Activated CD4-positive, alpha-beta T cell treated with anti-CD3 and anti-CD28 coated beads for 36 hours (primary cell): ENCODE data around the gene PDE6C. TPM values are rescaled to one million over a fixed set of nuclear protein-coding genes. Genes with fewer than 3 reads are reported as not detected.

Source experiments
- ATAC-seq: fragments of 200-7000 bp; cut with Tn5 transposase; one replicate; pipeline ENCODE4 v1.10.0; 2021; ENCODE audit warnings: mild to moderate bottlenecking, moderate library complexity
- CTCF ChIA-PET: fragments of 350-600 bp; sonication (Branson Sonifier 250); formaldehyde crosslinking; loops from one replicate; lab custom pipeline; 2021; ENCODE audit warnings: antibody characterized with exemption; lab: Charles Lee
- POLR2A ChIA-PET: fragments of 350-600 bp; sonication (Branson Sonifier 250); formaldehyde crosslinking; loops from one replicate; lab custom pipeline; 2021; ENCODE audit warnings: antibody characterized with exemption, inconsistent platforms; lab: Charles Lee
- DNase-seq: peaks from one replicate; pipeline ENCODE4 v3.0.0-alpha.2; 2020
- H3K27ac Mint-ChIP-seq: one replicate; pipeline ENCODE4 v1.8.0; 2021; ENCODE audit warnings: mixed read lengths
- H3K27me3 Mint-ChIP-seq: one replicate; pipeline ENCODE4 v1.8.0; 2021; ENCODE audit warnings: mixed read lengths
- H3K36me3 Mint-ChIP-seq: one replicate; pipeline ENCODE4 v1.8.0; 2021; ENCODE audit warnings: low read depth, mixed read lengths
- H3K4me1 Mint-ChIP-seq: one replicate; pipeline ENCODE4 v1.8.0; 2021; ENCODE audit warnings: mixed read lengths
- H3K4me3 Mint-ChIP-seq: one replicate; pipeline ENCODE4 v1.8.0; 2021; ENCODE audit warnings: mild to moderate bottlenecking, moderate library complexity, mixed read lengths
- H3K9me3 Mint-ChIP-seq: one replicate; pipeline ENCODE4 v1.8.0; 2021; ENCODE audit warnings: low read depth, mixed read lengths
- intact Hi-C, 2 experiments: fragments of 100-400 bp; cut with DNase I in 1 of 2; cut with micrococcal nuclease in 1 of 2; formaldehyde crosslinking; loops; one replicate each; pipeline versions ENCODE4 v1.14.2 to v1.15.1; 2022 to 2024; cut with DNase I, micrococcal nuclease
- total RNA-seq, 2 experiments: library from RNA; stranded (reverse); gene quantifications; one replicate each; pipeline ENCODE4 v1.2.3, GENCODE V29; 2021

PDE6C gene
- total RNA-seq, 2 experiments from 2014 or later: not detected

DNA sequence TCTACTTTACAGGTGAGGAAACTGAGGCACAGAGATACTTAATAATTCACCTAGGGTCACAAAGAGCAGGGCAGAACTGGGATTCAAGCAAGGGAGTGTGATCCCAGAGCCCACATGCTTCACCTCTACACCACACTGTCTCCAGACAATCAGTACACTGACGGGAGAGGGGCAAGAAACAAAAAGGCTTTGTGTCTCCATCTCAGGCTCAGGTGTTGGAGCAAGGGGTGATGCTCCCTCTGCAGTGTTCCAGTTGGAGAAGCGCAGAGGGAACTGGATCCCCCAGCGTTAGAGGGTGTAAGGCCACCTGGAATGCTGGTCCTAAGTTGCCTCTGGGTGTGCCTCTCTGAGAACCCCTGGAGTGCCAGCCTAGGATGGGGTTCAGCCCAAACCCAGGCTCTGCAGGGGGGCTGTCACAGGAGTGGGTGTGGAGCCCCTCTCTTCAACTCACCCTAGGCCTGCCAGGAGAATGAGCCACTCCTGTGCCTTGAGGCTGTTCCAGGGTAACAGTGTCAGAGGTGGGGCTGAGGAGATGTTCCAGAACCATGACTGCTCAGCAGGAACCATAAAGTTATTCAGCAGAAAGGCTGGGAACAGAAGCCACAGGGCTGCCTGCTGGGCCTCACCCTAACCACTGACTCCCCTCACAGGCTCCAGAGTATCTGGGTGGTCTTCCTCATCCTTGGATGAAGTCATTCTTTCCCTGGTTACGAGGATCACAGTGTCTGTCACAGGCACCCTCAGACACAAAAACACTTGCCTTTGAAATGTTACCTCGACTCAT lies 16.8 kb upstream of the PDE6C start:
- H3K4me1 Mint-ChIP-seq: no peaks in the 10 kb centered on the region
- no peak overlapping the region for H3K27ac Mint-ChIP-seq
- intact Hi-C loops: no loop called here
- CTCF ChIA-PET: interaction anchor here (0.6 to 0.7 kb wide), 2 partner anchors 29 to 104 kb away, joined by 3 to 5 read pairs; partner anchors contain the start of gene FFAR4
- POLR2A ChIA-PET: no interaction called here
- ATAC-seq (no peak), DNase-seq (no peak)
- no peaks in the 10 kb centered on the region for H3K9me3 Mint-ChIP-seq
- H3K27me3 Mint-ChIP-seq: peaks cover 16% of the 10 kb centered on the region
- no peaks in the 10 kb centered on the region for H3K36me3 Mint-ChIP-seq
- H3K4me3 Mint-ChIP-seq: no peak overlapping the region

DNA sequence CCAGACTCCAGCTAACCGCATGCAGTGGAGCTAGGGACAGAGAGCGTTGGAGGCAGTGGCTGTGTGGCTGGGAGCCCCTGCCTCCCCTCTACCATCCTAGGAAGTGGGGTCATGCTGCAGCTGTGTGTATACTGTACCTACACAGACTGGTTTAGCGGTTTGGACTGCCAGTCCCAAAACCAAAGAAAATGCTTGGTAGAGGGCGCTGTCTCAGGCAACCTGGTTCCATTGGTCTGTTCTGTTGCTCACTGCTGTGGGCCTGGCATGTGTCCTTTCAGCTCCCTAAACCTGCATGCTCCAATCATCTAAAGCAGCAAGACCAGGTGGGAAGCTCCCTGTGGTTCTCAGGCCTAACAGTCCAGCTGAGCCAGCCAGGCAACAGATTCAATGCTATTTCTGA lies 15.8 kb upstream of the PDE6C start:
- no peaks in the 10 kb centered on the region for H3K4me1 Mint-ChIP-seq
- ATAC-seq (no peak), DNase-seq (no peak)
- H3K36me3 Mint-ChIP-seq: no peaks in the 10 kb centered on the region
- H3K27ac Mint-ChIP-seq: no peak overlapping the region
- H3K9me3 Mint-ChIP-seq: no peaks in the 10 kb centered on the region
- peaks cover 19% of the 10 kb centered on the region for H3K27me3 Mint-ChIP-seq
- CTCF ChIA-PET: interaction anchor here (0.6 kb wide), 1 partner anchor 105 kb away, joined by 3 read pairs; no protein-coding TSS in a partner anchor
- H3K4me3 Mint-ChIP-seq: no peak overlapping the region
- POLR2A ChIA-PET: no interaction called here
- intact Hi-C loops: no loop called here

DNA sequence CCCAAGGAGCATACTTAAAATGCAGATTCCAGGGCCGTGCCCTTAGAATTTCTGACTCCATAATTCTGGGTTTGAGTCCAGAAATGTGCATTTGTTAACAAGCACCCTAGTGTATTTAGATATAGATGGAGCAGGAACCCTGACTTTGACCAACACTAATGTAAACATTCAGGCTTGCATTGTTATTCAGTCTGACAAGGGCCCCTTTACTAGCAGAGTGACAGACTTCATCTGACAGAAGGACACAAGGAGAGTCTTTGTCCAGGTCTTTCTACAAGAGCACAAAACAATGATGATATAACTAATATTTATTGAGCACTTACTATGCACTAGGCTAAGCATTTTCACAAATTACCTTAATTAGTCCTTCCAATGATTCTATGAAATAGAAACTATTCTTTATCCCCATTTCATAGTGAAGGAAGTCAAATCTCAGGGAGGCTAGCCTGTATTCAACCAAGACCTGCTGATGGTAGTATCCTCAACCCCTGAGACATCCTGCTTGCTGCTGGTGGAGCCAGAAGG lies 15.2 kb upstream of the PDE6C start:
- DNase-seq (no peak), ATAC-seq (no peak)
- intact Hi-C loops: no loop called here
- POLR2A ChIA-PET: no interaction called here
- Mint-ChIP-seq H3K27ac (no peak overlapping the region), H3K9me3 (no peaks in the 10 kb centered on the region), H3K4me3 (no peak overlapping the region), H3K27me3 (peaks cover 25% of the 10 kb centered on the region), H3K36me3 (no peaks in the 10 kb centered on the region), H3K4me1 (no peaks in the 10 kb centered on the region)
- CTCF ChIA-PET: no interaction called here

DNA sequence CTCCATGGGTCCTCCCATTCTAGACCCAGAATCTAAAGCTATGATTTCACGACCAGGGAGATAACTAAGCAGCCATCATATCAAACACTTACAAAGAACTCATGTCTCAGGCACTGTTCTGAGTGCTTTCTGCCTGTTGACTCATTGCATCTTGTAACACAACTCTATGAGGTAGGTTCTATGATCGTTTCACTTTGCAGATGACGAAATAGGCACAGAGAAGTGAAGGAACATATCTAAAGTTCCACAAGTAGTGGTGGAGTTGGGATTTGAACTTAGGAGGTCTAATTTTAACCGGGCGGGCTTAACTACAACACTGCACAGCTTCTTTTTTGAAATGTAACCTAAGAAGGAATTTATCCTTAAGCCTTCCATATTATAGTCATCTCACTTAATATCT lies 14.2 kb upstream of the PDE6C start:
- H3K36me3 Mint-ChIP-seq: no peaks in the 10 kb centered on the region

DNA sequence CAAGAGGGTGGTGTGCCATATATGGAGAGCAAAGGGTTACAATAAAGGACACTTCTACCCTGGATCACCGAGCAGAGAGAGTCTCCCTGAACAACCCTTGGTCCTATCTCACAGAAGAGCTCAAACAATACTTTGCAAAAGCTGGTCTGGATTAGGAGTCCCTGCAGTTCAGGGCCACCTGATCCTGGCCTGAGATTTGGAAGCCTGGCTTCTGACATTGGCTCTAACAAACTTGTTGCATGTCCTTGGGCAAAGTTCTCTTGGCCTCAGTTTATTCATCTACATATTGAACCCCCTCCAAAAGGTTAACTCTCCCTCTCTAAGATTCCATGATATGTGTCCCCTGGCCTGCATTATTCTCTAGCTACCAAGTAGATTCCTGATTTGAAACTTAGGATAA lies 13.0 kb upstream of the PDE6C start:
- Mint-ChIP-seq H3K27ac (no peak overlapping the region), H3K36me3 (no peaks in the 10 kb centered on the region), H3K4me3 (no peak overlapping the region), H3K4me1 (no peaks in the 10 kb centered on the region), H3K27me3 (peaks cover 38% of the 10 kb centered on the region), H3K9me3 (no peaks in the 10 kb centered on the region)
- no peak for ATAC-seq
- DNase-seq: no peak
- intact Hi-C loops: no loop called here
- CTCF ChIA-PET: interaction anchor here (0.6 kb wide), 1 partner anchor 169 kb away, joined by 5 read pairs; no protein-coding TSS in a partner anchor
- POLR2A ChIA-PET: no interaction called here

More for the DNA sequence above, 14.2 kb upstream of the PDE6C start:
- ChIA-PET POLR2A (no interaction called here), CTCF (no interaction called here)
- H3K4me3 Mint-ChIP-seq: no peak overlapping the region
- ATAC-seq: no peak
- intact Hi-C loops: no loop called here
- no peak for DNase-seq
- H3K9me3 Mint-ChIP-seq: no peaks in the 10 kb centered on the region
- H3K27me3 Mint-ChIP-seq: peaks cover 33% of the 10 kb centered on the region
- no peak overlapping the region for H3K27ac Mint-ChIP-seq
- H3K4me1 Mint-ChIP-seq: no peaks in the 10 kb centered on the region

DNA sequence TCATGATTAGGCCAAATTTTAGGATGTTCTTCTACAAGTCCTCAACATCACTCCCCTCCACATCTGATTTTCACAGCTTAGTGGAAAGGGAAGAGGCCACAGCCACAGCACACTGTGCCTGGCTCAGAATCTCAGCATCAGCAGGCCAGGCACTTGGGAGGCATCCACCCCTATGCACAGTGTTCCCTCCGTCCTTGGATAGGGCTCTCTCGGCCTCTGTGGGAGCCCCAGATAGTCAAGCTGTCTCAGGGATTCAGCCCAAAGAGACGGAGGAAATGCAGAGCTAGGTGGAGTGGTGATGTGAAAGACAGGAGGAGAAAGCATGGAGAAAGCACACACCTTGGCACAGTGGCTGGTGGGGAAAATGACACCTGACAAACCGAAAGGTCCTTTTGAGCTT lies 12.6 kb upstream of the PDE6C start:
- Mint-ChIP-seq H3K9me3 (no peaks in the 10 kb centered on the region), H3K27ac (no peak overlapping the region), H3K4me1 (no peaks in the 10 kb centered on the region), H3K4me3 (no peak overlapping the region), H3K36me3 (no peaks in the 10 kb centered on the region), H3K27me3 (peaks cover 42% of the 10 kb centered on the region)
- ChIA-PET CTCF (no interaction called here), POLR2A (no interaction called here)
- ATAC-seq (no peak), DNase-seq (no peak)
- intact Hi-C loops: no loop called here

DNA sequence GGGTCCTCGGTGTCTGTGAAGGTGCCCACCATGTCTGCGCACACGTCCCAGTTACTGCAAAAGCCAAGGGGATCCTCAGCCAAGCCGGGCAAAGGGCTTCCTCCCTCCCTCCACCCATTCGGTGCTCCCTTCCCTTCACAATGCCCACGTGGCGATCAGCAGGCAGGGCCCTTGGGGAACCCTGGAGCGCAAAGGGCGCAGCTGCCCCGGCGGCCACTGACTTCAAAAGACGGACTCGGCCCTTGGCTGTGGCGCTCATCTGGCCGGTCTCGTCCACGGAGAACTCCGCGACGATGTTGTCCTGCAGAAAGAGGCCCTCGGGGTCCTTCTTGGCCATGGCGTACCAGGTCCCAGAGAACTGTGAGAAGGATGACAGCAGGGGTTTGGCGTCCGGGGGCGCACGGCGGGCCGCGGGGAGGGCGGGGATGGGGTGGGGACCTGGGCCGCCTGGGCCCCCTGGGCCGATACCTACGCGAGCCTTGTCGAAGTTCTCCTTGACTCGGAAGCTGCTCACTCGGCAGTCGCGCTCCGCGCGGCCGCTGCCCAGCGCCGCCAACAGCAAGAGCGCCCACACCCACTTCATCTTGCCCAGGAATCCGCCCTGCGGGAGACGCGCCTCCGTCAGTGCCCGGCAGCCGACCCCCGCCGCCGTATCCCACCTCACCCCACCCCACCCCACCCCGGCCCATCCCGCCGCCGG lies 11.7 kb upstream of the PDE6C start:
- CTCF ChIA-PET: no interaction called here
- Mint-ChIP-seq H3K36me3 (no peaks in the 10 kb centered on the region), H3K27ac (no peak overlapping the region), H3K4me3 (no peak overlapping the region), H3K27me3 (peaks cover 42% of the 10 kb centered on the region), H3K9me3 (no peaks in the 10 kb centered on the region), H3K4me1 (no peaks in the 10 kb centered on the region)
- no peak for DNase-seq
- POLR2A ChIA-PET: no interaction called here
- intact Hi-C loops: no loop called here
- no peak for ATAC-seq

DNA sequence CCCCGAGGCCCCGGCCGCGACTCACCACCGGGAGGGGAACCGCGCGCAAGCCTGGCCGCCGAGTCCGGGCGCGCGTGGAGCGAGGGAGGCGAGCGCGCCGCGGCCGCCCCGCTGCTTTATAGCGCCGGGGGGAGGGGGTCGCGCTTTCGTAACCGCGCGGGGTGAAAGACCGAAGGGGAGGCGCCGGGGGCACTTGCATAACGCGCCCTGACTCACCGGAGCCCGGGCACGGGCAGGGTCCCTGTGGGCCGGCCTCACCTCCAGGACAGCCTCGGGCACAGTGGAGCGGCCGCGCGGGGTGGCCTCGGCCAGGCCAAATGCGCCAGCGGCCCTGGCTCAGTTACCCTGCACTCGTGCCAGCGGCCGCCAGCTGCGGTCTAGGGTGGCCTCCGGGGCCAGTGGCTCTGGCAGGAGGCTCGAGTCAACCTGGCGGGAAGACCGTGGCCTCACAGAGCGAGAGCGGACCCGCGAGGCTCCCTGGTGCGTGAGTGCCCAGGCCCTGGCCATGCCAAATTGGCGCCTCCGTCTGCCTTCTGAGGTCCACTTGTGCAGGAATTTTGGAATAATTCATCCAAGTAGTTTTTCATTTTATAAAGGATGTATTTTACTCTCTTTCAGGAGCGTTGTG lies 11.1 kb upstream of the PDE6C start, which contains the start of gene RBP4:
RBP4 (minus strand) TSS at position 90 of the 628 bp plus-strand sequence. CDS start 207 bp downstream, outside the sequence.
- POLR2A ChIA-PET: no interaction called here
- Mint-ChIP-seq H3K9me3 (no peaks in the 10 kb centered on the region), H3K36me3 (no peaks in the 10 kb centered on the region), H3K27me3 (peaks cover 42% of the 10 kb centered on the region), H3K4me1 (no peaks in the 10 kb centered on the region), H3K4me3 (no peak within 1 kb of the TSS), H3K27ac (no peak within 1 kb of the TSS)
- DNase-seq (no peak), ATAC-seq (no peak)
- intact Hi-C loops: no loop called here
- CTCF ChIA-PET: no interaction called here

DNA sequence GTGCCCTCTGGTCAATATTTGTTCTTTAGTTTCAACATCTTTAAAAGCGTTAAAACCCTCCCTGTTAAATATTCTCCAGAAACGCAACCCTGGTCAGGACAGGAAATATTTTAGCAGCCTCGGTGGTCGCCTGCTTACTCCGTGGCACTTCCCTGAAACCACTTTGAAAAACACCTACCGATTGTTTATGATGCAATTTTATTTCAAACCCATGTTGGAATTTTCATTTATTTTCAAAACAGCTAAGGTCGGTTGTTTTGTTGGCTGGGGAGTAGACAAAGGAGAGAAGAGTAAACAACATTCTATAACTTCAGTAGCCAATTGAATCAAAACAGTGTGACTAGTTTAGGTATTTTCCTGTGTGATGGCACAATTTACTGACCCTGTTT lies 10.6 kb upstream of the PDE6C start:
- H3K36me3 Mint-ChIP-seq: no peaks in the 10 kb centered on the region
- CTCF ChIA-PET: no interaction called here
- no peaks in the 10 kb centered on the region for H3K9me3 Mint-ChIP-seq

DNA sequence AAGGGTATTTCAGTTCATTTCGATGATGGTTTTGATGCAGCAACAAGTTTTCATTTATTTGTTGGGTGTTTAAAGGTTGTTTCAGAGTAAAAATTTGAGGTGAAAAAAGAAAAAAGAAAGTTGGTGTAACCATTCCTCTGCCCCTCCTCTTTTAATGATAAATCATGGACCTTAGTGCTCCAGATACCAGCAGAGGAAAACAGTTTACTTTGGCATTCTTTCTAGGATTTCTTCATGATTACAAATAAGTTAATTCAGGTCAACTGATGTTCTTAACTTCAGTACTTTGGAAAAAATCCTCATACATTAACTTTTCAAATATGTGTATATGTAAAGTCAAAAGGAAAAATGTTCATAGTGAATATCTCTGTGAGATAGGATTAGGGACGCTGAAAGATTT lies 9.3 kb upstream of the PDE6C start:
- no peak for ATAC-seq
- no peak overlapping the region for H3K27ac Mint-ChIP-seq
- no peak for DNase-seq
- no peaks in the 10 kb centered on the region for H3K4me1 Mint-ChIP-seq
- intact Hi-C loops: no loop called here
- no peak overlapping the region for H3K4me3 Mint-ChIP-seq
- H3K9me3 Mint-ChIP-seq: peaks cover 3% of the 10 kb centered on the region
- no peaks in the 10 kb centered on the region for H3K36me3 Mint-ChIP-seq
- ChIA-PET CTCF (no interaction called here), POLR2A (no interaction called here)
- H3K27me3 Mint-ChIP-seq: peaks cover 46% of the 10 kb centered on the region

More for the DNA sequence above, 10.6 kb upstream of the PDE6C start:
- POLR2A ChIA-PET: no interaction called here
- ATAC-seq (no peak), DNase-seq (no peak)
- no peak overlapping the region for H3K27ac Mint-ChIP-seq
- peaks cover 44% of the 10 kb centered on the region for H3K27me3 Mint-ChIP-seq
- no peak overlapping the region for H3K4me3 Mint-ChIP-seq
- intact Hi-C loops: no loop called here
- H3K4me1 Mint-ChIP-seq: no peaks in the 10 kb centered on the region

DNA sequence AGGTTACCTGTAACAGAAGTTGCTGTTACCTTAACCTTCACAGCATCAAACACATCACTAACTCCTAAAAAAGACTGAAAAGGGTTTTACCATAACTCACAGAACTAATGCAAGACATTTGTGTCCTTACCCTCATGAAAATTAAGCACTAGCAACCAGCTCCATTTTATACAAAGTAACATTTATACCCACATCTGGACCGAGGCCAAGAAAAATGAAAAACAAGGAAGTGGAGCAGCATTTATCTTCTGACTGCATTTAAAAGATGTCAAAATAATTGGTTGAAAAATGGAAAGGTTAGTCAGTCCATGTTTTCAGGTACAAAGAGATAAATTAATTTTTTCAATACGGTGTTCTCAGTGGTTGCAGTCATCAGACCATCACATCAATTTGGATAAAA lies 8.2 kb upstream of the PDE6C start:
- Mint-ChIP-seq H3K36me3 (no peaks in the 10 kb centered on the region), H3K27me3 (peaks cover 45% of the 10 kb centered on the region), H3K9me3 (peaks cover 3% of the 10 kb centered on the region), H3K27ac (no peak overlapping the region), H3K4me3 (no peak overlapping the region), H3K4me1 (no peaks in the 10 kb centered on the region)
- no peak for ATAC-seq
- ChIA-PET CTCF (no interaction called here), POLR2A (no interaction called here)
- DNase-seq: no peak
- intact Hi-C loops: no loop called here
